IPS-18c (cell line): ENCODE data around the gene PPP2R2C.

Experiments
- H3K4me3 ChIP-seq: 2 replicates; pipeline ENCODE4 v1.7.0; 2013; ENCODE audit warnings: low read depth, mild to moderate bottlenecking, low read length, moderate library complexity; ENCODE audit not compliant: insufficient read depth
- H3K9me3 ChIP-seq: one replicate; pipeline ENCODE4 v1.6.1; 2013; ENCODE audit warnings: mild to moderate bottlenecking, low read length, moderate library complexity; ENCODE audit not compliant: control insufficient read depth, insufficient read depth

Gene PPP2R2C

GRCh38 chr4:6498511-6499237 lies 26.3 kb upstream of the PPP2R2C start:
- H3K4me3 ChIP-seq = no peak overlapping the region

GRCh38 chr4:6497796-6498195 lies 25.4 kb upstream of the PPP2R2C start:
- no peaks in the 10 kb centered on the region for H3K9me3 ChIP-seq
- H3K4me3 ChIP-seq = no peak overlapping the region

More at GRCh38 chr4:6498511-6499237, 26.3 kb upstream of the PPP2R2C start:
- no peaks in the 10 kb centered on the region for H3K9me3 ChIP-seq

- H3K9me3 ChIP-seq = no peaks in the 10 kb centered on the region
- no peak overlapping the region for H3K4me3 ChIP-seq
Observed at GRCh38 chr4:6495736-6496135, 23.3 kb upstream of the PPP2R2C start.

GRCh38 chr4:6495296-6495590 lies 22.8 kb upstream of the PPP2R2C start:
- H3K4me3 ChIP-seq = no peak overlapping the region
- no peaks in the 10 kb centered on the region for H3K9me3 ChIP-seq

- no peaks in the 10 kb centered on the region for H3K9me3 ChIP-seq
Observed at GRCh38 chr4:6494431-6495295, 22.2 kb upstream of the PPP2R2C start.

GRCh38 chr4:6493658-6494304 lies 21.4 kb upstream of the PPP2R2C start:
- Histone ChIP-seq H3K9me3 (no peaks in the 10 kb centered on the region), H3K4me3 (no peak overlapping the region)

More at GRCh38 chr4:6494431-6495295, 22.2 kb upstream of the PPP2R2C start:
- H3K4me3 ChIP-seq = no peak overlapping the region

GRCh38 chr4:6492861-6493657 lies 20.6 kb upstream of the PPP2R2C start:
- Histone ChIP-seq H3K9me3 (no peaks in the 10 kb centered on the region), H3K4me3 (no peak overlapping the region)

- no peak overlapping the region for H3K4me3 ChIP-seq
- no peaks in the 10 kb centered on the region for H3K9me3 ChIP-seq
Observed at GRCh38 chr4:6492027-6492590, 19.7 kb upstream of the PPP2R2C start.

- Histone ChIP-seq H3K4me3 (no peak overlapping the region), H3K9me3 (no peaks in the 10 kb centered on the region)
Observed at GRCh38 chr4:6491235-6491634, 18.8 kb upstream of the PPP2R2C start.

- Histone ChIP-seq H3K4me3 (no peak overlapping the region), H3K9me3 (no peaks in the 10 kb centered on the region)
Observed at GRCh38 chr4:6489927-6490326, 17.5 kb upstream of the PPP2R2C start.

GRCh38 chr4:6487466-6487865 lies 15.1 kb upstream of the PPP2R2C start:
- Histone ChIP-seq H3K4me3 (no peak overlapping the region), H3K9me3 (no peaks in the 10 kb centered on the region)

- no peak overlapping the region for H3K4me3 ChIP-seq
- peaks cover 2% of the 10 kb centered on the region for H3K9me3 ChIP-seq
Observed at GRCh38 chr4:6480534-6481088, 8.2 kb upstream of the PPP2R2C start.

GRCh38 chr4:6478546-6479220 lies 6.3 kb upstream of the PPP2R2C start:
- peaks cover 2% of the 10 kb centered on the region for H3K9me3 ChIP-seq
- no peak overlapping the region for H3K4me3 ChIP-seq

GRCh38 chr4:6476893-6477292 lies 4.5 kb upstream of the PPP2R2C start:
- H3K4me3 ChIP-seq = no peak overlapping the region
- H3K9me3 ChIP-seq = peaks cover 2% of the 10 kb centered on the region

- Histone ChIP-seq H3K9me3 (peaks cover 2% of the 10 kb centered on the region), H3K4me3 (no peak overlapping the region)
Observed at GRCh38 chr4:6475492-6476020, 3.1 kb upstream of the PPP2R2C start.
